Effector memory CD4-positive, alpha-beta T cell (primary cell): ENCODE data around the gene RHO.
"Not testable (repeated sequence)": the region's sequence is repeated elsewhere in the genome, so short reads cannot be mapped to it uniquely, and the experiment has no call there.

Experiments used
- DNase-seq, 3 donors: peaks; one replicate each; pipeline ENCODE4 v3.0.0-alpha.2; 2020
- H3K27ac ChIP-seq: 2 replicates; pipeline ENCODE4 v1.7.0; 2013; ENCODE audit warnings: mild to moderate bottlenecking, low read length, moderate library complexity; ENCODE audit not compliant: insufficient read depth, poor library complexity, severe bottlenecking
- H3K27me3 ChIP-seq: replicated peaks from 2 replicates; pipeline ENCODE4 v1.7.0; 2013; ENCODE audit warnings: mild to moderate bottlenecking, low read length; ENCODE audit not compliant: insufficient read depth, control insufficient read depth, poor library complexity, severe bottlenecking
- H3K36me3 ChIP-seq: 2 replicates; pipeline ENCODE4 v1.7.0; 2013; ENCODE audit warnings: mild to moderate bottlenecking, low read length, moderate library complexity; ENCODE audit not compliant: control insufficient read depth, insufficient read depth
- H3K4me1 ChIP-seq: 2 replicates; pipeline ENCODE4 v1.7.0; 2013; ENCODE audit warnings: low read length, mild to moderate bottlenecking; ENCODE audit not compliant: control insufficient read depth, insufficient read depth, poor library complexity, severe bottlenecking
- H3K4me3 ChIP-seq: 2 replicates; pipeline ENCODE4 v1.7.0; 2013; ENCODE audit warnings: low read length, low read depth, mild to moderate bottlenecking; ENCODE audit not compliant: insufficient read depth, poor library complexity, severe bottlenecking
- H3K9me3 ChIP-seq: 2 replicates; pipeline ENCODE4 v1.7.0; 2013; ENCODE audit warnings: mild to moderate bottlenecking, low read length, moderate library complexity; ENCODE audit not compliant: control insufficient read depth

RHO gene

DNA sequence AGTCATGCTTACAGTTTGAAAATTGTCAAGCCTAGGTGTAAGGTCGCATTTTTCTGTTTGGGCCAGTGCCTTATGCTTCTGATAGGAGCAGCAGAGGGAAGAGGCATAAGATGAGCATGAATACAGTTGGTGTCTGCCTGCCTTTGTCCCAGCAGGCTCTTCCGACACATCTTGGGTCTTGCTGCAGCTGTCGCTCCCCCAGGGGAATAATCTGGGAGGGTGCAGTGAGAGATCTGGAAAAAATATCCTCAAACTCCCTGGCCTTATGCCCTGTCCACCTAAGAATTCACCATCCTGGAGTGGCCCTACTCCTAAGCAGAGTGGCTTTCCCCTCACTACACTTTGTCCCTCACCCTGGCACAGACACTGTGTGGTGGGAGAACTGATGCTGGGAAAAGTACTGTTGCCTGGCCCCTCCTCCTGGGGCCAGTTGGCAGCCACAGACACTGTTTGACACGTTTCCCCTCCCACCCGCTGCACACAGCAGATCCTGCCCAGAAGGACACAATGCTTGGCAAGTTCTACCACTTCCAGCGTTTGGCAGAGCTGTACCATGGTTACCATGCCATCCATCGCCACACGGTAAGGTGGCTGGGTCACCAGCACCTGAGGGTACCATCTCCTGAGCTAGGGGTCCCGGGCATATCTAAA lies 21.1 kb upstream of the RHO start:
- Histone ChIP-seq H3K27me3 (no peaks in the 10 kb centered on the region), H3K4me1 (no peaks in the 10 kb centered on the region), H3K9me3 (no peaks in the 10 kb centered on the region), H3K36me3 (no peaks in the 10 kb centered on the region), H3K27ac (no peak overlapping the region), H3K4me3 (no peak overlapping the region)
- no peak for DNase-seq

GRCh38 chr3:129512595-129512994 lies 15.8 kb upstream of the RHO start:
- DNase-seq = no peak
- H3K36me3 ChIP-seq = no peaks in the 10 kb centered on the region
- no peaks in the 10 kb centered on the region for H3K27me3 ChIP-seq
- no peak overlapping the region for H3K27ac ChIP-seq
- no peaks in the 10 kb centered on the region for H3K4me1 ChIP-seq
- no peaks in the 10 kb centered on the region for H3K9me3 ChIP-seq
- H3K4me3 ChIP-seq = no peak overlapping the region

DNA sequence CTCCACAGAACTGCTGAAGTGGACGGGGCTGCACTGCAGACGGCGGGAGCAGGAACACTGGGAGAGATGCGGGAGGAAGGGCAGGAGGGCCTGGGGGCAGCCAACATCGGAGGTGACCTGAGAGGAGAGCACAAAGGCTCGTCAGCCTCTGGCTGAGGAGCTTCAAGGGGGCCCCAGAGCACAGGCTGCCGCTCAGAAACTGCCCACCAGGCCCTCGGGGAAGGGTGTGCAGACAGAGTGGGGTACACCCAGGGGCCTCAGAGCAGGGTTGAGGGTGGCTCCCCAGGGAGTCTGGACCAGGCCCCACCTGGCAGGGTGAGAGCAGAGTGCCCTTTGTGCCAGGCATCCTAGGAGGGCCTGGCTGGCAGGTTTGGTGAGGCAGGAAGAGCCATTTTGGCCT lies 14.7 kb upstream of the RHO start:
- DNase-seq = no peak
- H3K27me3 ChIP-seq = no peaks in the 10 kb centered on the region
- H3K4me1 ChIP-seq = no peaks in the 10 kb centered on the region
- no peaks in the 10 kb centered on the region for H3K36me3 ChIP-seq
- H3K9me3 ChIP-seq = no peaks in the 10 kb centered on the region
- no peak overlapping the region for H3K4me3 ChIP-seq
- H3K27ac ChIP-seq = no peak overlapping the region

- H3K27me3 ChIP-seq = no peaks in the 10 kb centered on the region
- H3K4me3 ChIP-seq = no peak overlapping the region
- DNase-seq = no peak
- H3K36me3 ChIP-seq = no peaks in the 10 kb centered on the region
- no peaks in the 10 kb centered on the region for H3K4me1 ChIP-seq
- no peak overlapping the region for H3K27ac ChIP-seq
- H3K9me3 ChIP-seq = no peaks in the 10 kb centered on the region
Measured at GRCh38 chr3:129514110-129514509, 14.3 kb upstream of the RHO start.

GRCh38 chr3:129514563-129514962 lies 13.9 kb upstream of the RHO start:
- no peaks in the 10 kb centered on the region for H3K9me3 ChIP-seq
- DNase-seq = no peak
- H3K4me3 ChIP-seq = no peak overlapping the region
- H3K27me3 ChIP-seq = no peaks in the 10 kb centered on the region
- no peak overlapping the region for H3K27ac ChIP-seq
- no peaks in the 10 kb centered on the region for H3K36me3 ChIP-seq
- no peaks in the 10 kb centered on the region for H3K4me1 ChIP-seq

DNA sequence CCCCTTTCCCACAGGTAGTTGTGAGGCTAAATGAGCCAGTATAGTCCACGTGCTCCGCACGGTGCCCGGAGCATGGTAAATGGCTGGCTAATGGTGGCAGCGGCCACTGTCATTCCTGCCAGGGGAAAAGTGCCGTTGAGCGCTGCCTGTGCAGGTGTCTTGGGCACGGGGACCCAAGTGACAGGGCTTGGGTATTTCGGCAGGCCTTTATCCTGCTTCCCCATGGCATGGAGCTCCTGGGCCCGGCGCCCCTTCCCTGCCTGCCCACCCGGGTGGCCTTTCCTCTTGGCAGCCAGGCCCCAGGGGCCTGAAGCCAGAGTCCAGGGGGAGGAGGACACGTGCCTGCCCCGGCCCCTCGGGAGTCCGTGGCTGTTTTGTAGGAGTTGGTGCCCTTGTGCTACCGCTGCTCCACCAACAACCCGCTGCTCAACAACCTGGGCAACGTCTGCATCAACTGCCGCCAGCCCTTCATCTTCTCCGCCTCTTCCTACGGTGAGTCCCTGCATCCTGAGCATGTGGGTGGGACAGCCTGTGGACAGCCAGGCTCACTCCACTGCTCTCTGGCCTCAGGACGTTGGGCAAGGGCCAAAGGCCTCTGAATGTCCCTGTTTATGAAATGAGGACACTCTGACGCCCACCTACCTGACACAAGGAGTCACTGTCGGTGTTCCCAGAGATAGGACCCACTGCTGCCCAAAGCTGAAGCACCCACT lies 13.2 kb upstream of the RHO start:
- H3K36me3 ChIP-seq, H3K9me3 ChIP-seq, H3K4me1 ChIP-seq: not testable (repeated sequence)

DNA sequence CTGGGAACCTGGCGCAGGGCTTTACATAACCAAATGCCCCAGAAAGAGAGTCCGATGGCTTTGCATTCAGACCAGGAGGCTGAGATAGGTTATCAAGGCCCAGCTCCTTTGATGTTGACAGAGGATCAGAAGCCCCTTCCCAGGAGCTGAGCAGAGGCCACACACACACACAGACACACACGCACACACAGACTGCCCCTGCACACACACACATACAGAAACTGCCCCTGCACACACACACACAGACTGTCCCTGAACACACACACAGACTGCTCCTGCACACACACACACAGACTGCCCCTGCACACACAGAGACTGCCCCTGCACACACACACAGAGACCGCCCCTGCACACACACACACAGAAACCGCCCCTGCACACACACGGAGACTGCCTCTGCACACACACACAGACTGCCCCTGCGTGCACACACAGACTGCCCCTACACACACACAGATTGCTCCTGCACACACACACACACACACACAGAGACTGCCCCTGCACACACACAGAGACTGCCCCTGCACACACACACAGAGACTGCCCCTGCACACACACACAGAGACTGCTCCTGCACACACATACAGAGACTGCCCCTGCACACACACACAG lies 12.5 kb upstream of the RHO start:
- not testable (repeated sequence) for H3K9me3 ChIP-seq, DNase-seq, H3K36me3 ChIP-seq, H3K27me3 ChIP-seq, H3K4me1 ChIP-seq, H3K4me3 ChIP-seq, H3K27ac ChIP-seq

More for the DNA sequence above, 13.2 kb upstream of the RHO start:
- H3K27me3 ChIP-seq, H3K27ac ChIP-seq, DNase-seq, H3K4me3 ChIP-seq: not testable (repeated sequence)

GRCh38 chr3:129517516-129517915 lies 10.9 kb upstream of the RHO start:
- Histone ChIP-seq H3K27me3 (no peaks in the 10 kb centered on the region), H3K36me3 (no peaks in the 10 kb centered on the region), H3K27ac (no peak overlapping the region), H3K9me3 (no peaks in the 10 kb centered on the region), H3K4me3 (no peak overlapping the region), H3K4me1 (no peaks in the 10 kb centered on the region)
- no peak for DNase-seq

DNA sequence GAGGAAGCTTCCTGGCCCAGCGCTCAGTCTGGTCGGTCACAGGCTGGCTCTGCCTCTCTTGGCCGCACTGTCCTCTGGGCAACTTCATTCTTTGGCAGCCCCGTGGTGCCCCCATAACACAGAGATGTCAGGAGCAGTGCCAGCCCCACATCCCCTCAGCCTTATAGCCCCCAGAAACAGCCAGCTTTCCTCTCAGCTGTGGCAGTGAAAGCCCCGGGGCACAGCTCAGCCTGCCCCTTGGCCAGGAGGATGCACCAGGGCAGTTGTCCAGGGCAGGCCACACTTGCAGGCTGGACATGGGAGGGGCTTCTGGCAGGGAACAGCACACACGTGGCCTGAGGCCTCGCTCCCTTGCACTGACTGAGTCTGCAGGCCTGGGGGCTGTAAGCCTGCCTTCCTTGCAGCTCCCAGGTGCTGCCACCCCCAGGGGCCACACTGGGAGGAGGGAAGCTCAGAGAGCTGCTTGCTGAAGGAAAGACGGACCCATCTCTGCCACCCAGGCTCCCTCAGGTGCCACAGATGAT lies 10.3 kb upstream of the RHO start:
- Histone ChIP-seq H3K4me3 (no peak overlapping the region), H3K27ac (no peak overlapping the region), H3K9me3 (no peaks in the 10 kb centered on the region), H3K4me1 (no peaks in the 10 kb centered on the region), H3K27me3 (no peaks in the 10 kb centered on the region), H3K36me3 (no peaks in the 10 kb centered on the region)
- DNase-seq = no peak

GRCh38 chr3:129518581-129518980 lies 9.9 kb upstream of the RHO start:
- Histone ChIP-seq H3K4me3 (no peak overlapping the region), H3K27ac (no peak overlapping the region), H3K27me3 (no peaks in the 10 kb centered on the region), H3K9me3 (no peaks in the 10 kb centered on the region), H3K36me3 (no peaks in the 10 kb centered on the region), H3K4me1 (no peaks in the 10 kb centered on the region)
- no peak for DNase-seq
